ENCODE measurements around the gene SOSTDC1. TPM values are rescaled to one million over a fixed set of nuclear protein-coding genes. Genes with fewer than 3 reads are reported as not detected.
"Not testable (repeated sequence)": the region's sequence is repeated elsewhere in the genome, so short reads cannot be mapped to it uniquely, and the experiment has no call there.

SOSTDC1 gene
- total RNA-seq, 1 donor from 2014 or later = not detected

DNA sequence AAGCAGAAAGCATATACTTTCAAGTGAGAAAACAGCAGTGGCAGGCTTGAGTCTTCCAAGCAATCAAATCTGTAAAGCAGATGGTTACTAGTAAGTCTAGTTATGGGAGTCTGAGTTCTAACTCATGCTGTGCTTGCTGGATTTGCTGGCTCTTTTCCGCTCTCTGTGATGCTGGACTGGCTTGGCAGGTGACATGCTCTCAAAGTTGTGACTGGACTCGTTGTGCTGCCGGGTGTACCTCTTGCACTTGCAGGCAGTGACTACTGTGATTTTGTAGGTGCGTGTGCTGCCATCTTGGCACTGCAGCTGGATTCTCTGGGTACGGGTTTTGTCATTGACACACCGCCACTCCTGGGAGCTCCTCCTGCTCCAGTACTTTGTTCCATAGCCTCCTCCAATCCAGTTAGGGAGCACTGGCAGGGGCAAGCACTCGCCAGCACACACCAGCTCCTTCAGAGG lies 3.1 kb downstream of the SOSTDC1 start:
- no peak for DNase-seq (ENCODE audit: low read depth in 2 of 2)

DNA sequence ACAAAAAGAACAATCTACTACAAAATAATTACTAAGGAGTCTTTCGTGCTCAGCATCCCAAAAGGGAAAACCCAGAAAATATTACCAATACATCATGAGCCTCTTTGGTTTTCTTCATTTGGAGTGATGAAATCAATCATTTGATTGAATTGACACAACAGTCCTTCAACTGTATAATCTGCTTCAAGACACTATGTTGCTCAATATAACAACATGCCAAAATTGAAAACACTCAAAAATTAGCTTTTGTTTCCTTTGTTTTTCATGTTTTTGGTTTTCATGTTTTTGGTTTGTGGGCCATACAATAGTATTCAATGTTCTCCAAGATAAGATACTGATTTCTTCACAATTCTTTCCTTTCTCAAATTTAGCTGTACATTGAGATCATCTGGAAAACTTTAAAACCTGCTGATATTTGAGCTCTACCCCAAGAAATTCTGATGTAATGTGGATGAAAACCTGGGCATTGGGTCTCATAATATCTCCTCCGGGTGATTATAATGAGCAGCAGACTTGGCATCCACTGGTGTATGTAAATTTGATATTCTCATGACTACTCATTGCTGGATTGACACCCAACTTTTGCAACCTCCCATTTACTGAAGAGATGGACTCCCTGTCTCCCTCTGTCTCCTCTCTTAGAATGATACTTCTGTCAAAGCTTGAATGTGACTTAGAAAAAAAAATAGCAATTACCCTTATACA lies 4.6 kb downstream of the SOSTDC1 start:
- DNase-seq (ENCODE audit: low read depth in 2 of 2) = no peak

- DNase-seq (ENCODE audit: low read depth in 2 of 2) = not testable (repeated sequence)
Measured at GRCh38 chr7:16456303-16456702, 9.2 kb downstream of the SOSTDC1 start.

GRCh38 chr7:16455591-16455990 lies 9.9 kb downstream of the SOSTDC1 start:
- no peak for DNase-seq (ENCODE audit: low read depth in 2 of 2)

GRCh38 chr7:16450366-16450765 lies 15.2 kb downstream of the SOSTDC1 start:
- DNase-seq (ENCODE audit: low read depth in 2 of 2) = no peak

GRCh38 chr7:16447876-16448275 lies 17.7 kb downstream of the SOSTDC1 start:
- DNase-seq (ENCODE audit: low read depth in 2 of 2) = no peak

DNA sequence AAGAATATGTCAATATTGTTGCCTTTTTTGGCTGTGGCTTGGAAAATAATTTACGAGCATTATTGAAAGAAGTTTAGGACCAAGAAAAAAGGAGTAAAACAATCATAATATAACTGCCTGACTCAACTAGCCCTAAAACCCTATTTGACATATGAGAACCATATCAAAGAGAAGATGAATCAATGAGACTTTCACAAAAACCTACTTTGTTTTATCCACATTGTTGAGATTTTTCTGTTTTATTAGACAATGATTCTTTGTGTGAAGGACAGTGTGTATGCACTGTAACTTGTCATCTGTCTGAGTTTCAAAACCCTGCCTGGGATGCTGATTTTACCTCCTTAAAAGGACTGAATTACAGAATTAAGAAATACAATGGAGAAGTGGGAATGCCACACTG lies 19.0 kb downstream of the SOSTDC1 start:
- no peak for DNase-seq (ENCODE audit: low read depth in 2 of 2)

DNA sequence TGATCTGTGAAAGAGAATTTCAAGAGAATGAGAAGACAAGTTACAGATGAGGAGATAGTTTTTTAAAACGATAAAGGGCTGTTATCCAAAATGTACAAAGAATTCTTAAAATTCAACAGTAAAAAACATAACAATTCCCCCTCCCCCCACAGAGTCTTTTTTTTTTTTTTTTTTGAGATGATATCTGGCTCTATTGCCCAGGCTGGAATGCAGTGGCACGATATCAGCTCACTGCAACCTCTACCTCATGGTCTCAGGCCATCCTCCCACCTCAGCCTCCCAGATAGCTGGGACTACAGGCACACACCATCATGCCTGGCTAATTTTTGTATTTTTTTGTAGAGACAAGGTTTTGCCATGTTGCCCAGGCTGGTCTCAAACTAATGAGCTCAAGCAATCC lies 21.7 kb downstream of the SOSTDC1 start:
- DNase-seq (ENCODE audit: low read depth in 2 of 2) = not testable (repeated sequence)

- no peak for DNase-seq (ENCODE audit: low read depth in 2 of 2)
Measured at GRCh38 chr7:16438988-16439387, 26.6 kb downstream of the SOSTDC1 start.

GRCh38 chr7:16436306-16436705 lies 29.2 kb downstream of the SOSTDC1 start:
- DNase-seq (ENCODE audit: low read depth in 2 of 2) = no peak

DNA sequence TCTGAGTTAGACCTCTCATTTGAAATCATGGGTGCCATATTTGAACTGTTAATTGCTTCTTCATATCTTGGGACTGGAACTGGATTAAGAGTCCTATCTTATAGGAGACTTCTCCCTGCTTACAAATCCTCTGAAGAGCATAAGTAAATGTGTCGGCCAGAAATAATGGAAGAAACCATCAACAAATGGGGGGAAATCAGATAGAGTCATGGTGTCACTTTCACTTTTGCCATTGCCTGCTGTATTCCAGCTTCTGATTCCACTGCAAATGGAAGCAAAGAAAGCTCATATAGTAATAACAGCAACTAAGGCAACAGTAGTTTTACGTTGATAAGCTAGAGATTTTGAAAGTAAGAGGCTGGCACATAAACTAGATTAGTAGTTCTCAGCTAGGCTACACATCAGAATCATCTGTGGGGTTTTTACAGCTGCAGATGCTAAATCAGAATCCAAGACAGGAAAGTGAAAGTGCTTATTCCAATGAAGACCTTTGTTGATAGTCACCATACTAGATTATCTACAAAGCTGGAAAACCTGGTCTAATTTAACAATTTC lies 31.9 kb downstream of the SOSTDC1 start:
- DNase-seq (ENCODE audit: low read depth in 2 of 2) = no peak

GRCh38 chr7:16432425-16432731 lies 33.2 kb downstream of the SOSTDC1 start:
- no peak for DNase-seq (ENCODE audit: low read depth in 2 of 2)

GRCh38 chr7:16431646-16432424 lies 33.7 kb downstream of the SOSTDC1 start:
- DNase-seq (ENCODE audit: low read depth in 2 of 2) = peak; percentile 6 to 30

DNA sequence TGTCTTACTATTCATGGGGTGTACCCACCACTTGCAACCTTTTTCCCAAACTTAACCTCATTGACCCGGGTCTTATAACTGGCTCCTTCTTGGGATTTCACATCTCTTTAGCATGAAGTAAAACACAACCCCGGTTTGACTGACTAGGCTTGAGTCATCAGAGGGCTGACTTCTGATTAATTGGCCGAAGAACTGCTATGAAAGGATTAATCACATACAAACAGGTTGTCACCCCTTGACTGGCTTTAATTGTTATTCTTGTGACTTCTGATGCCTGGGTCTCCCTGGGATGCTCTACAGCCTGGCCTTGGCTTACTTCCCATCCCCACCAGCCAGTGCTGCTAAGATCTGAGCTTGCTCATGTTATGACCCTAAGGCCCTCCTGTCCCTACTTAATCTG lies 35.4 kb downstream of the SOSTDC1 start:
- no peak for DNase-seq (ENCODE audit: low read depth in 2 of 2)

- DNase-seq (ENCODE audit: low read depth in 2 of 2) = peak in 1 of 2 donors; percentile 4
Measured at GRCh38 chr7:16428672-16429071, 36.9 kb downstream of the SOSTDC1 start.

DNA sequence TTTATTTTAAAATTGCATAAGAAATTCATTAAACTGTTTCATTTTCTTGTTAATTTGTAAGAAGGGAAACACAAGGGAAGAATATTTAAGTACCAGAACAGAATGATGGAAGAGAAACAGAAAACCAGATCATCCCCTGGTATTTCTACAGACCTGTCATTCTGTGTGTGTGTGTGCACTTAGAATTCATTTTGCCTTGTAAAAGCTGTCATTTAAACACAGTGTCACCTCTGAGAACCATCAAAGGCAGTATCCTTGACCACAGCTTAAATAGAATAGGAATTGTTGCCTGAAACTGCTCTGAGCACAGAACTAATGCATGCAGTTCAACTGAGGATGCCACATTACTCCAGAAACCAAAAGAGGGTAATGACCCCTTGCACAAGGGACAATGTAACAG lies 37.4 kb downstream of the SOSTDC1 start:
- no peak for DNase-seq (ENCODE audit: low read depth in 2 of 2)

DNA sequence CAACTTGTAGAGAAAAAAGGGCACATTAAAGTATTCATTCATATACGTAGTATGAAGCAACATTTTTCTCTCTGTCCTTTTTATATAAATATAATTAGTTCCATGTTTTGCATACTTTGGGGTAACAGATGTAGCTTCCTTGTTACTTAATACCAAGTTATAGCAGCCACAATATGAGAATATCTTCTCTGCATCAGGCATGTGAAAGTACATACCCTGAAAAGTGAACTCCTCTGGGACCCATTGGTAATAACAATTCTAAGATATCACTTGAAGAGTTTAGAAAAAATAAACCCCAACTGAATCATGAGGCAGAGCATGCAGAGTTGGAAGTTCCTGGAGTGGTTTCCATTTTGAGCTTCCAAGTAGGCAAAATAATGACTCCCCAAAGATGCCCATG lies 41.8 kb downstream of the SOSTDC1 start:
- no peak for DNase-seq (ENCODE audit: low read depth in 2 of 2)

- no peak for DNase-seq (ENCODE audit: low read depth in 2 of 2)
Measured at GRCh38 chr7:16422917-16423316, 42.6 kb downstream of the SOSTDC1 start.

GRCh38 chr7:16422103-16422435 lies 43.5 kb downstream of the SOSTDC1 start:
- DNase-seq (ENCODE audit: low read depth in 2 of 2) = no peak

DNA sequence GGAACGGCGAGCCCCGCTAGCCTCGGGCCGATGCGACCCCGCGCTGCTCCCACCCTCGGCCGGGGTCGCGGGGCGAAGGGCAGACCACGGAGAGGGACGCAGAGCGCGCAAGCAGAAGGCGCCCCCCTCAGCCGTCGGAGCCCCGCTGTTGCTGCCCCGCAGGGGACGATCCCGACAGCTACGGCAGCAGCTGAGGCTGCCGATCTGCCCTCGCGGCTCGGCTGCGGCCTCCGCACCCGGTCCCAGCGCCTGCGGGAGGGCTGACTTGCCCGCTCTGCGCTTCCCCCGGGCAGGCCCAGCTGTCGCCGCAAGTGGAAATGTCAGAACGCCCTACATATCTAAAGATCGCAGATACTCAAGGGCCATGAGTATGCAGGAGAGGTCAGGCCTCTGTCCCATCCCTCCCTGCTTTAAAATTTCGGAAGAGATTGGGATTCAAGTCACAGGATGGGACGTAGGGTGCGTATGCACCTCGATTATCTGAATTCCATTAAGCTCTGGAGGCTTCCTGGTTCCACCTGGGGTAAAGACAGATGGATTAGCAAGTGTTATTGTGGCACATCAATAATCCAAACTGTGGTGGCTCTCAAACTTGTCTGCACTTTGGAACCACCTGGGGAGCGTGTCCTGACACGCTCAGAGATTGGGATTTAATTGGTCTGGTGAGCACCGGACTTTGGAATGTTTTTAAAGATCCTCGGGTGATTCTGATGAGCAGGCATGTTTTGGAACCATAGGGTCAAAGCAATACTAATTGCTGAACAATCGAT lies 44.0 kb downstream of the SOSTDC1 start, which contains the start of gene CRPPA:
TSS of gene CRPPA (minus strand) at position 206 of the 770 bp plus-strand sequence. CDS start 216 bp downstream, outside the sequence.
- peak; percentile 11 to 55 for DNase-seq (ENCODE audit: low read depth in 2 of 2)

DNA sequence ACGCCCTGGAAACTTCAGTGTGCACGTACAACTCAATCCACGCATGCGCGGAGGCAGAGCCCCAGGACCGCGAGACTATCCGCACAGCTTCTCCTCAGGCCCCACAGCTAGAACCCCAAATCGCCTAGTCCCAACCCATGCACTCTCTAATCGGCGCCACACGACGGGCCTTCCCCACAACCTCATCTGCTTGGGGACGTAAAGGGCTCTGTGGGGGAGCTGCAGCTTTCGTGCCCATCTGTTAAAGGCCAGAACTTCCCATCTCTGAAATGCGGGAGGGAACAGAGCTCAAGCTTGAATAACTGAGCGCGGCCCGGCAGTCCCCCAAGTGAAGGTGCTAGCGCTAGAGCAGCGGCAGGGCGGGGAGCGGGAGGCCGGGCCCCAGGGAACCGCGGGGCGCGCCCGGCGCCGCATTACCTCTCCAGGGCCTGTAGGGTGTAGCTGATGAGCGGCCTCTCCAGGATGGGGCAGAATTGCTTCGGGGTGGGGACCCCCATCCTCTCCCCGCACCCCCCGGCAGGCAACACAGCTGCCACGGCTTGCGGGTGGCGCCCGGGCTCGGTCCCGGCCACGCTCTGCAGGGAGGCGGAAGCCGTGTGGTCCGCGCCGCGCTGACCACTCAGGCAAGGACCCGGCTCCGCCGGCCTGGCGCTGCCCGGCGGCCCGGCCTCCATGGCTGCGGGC lies 44.7 kb downstream of the SOSTDC1 start:
- peak; percentile 84 to 87 for DNase-seq (ENCODE audit: low read depth in 2 of 2)

GRCh38 chr7:16420329-16420648 lies 45.2 kb downstream of the SOSTDC1 start:
- no peak for DNase-seq (ENCODE audit: low read depth in 2 of 2)

All from dermis microvascular lymphatic vessel endothelial cell (primary cell).